B cell (primary cell): ENCODE results near the gene HOMER2. TPM values are rescaled to one million over a fixed set of nuclear protein-coding genes. Genes with fewer than 3 reads are reported as not detected.
"Not testable (repeated sequence)": the region's sequence is repeated elsewhere in the genome, so short reads cannot be mapped to it uniquely, and the experiment has no call there.

Experiments used
- ATAC-seq: fragments of 200-7000 bp; cut with Tn5 transposase; one replicate; pipeline ENCODE4 v1.10.0; 2021; ENCODE audit warnings: low read depth, mild to moderate bottlenecking, moderate number of reproducible peaks, moderate library complexity
- CTCF ChIA-PET: fragments of 350-600 bp; sonication (Branson Sonifier 250); formaldehyde crosslinking; loops from one replicate; lab custom pipeline; 2021; ENCODE audit warnings: antibody characterized with exemption, inconsistent platforms; lab: Charles Lee
- POLR2A ChIA-PET: fragments of 350-600 bp; sonication (Branson Sonifier 250); formaldehyde crosslinking; loops from one replicate; lab custom pipeline; 2021; ENCODE audit warnings: antibody characterized with exemption; lab: Charles Lee
- DNase-seq: peaks from one replicate; pipeline ENCODE4 v3.0.0; 2013
- H2AFZ ChIP-seq: 2 replicates; pipeline ENCODE4 v1.6.1; 2012; ENCODE audit warnings: mild to moderate bottlenecking, low read depth, low read length; ENCODE audit not compliant: insufficient read depth, poor library complexity, severe bottlenecking
- H3K27ac ChIP-seq, 2 donors: 1 replicate in 1 of 2; 2 replicates in 1 of 2; pipeline ENCODE4 v1.5.1; 2012 to 2013; ENCODE audit warnings: low read length in 2 of 2, mild to moderate bottlenecking in 2 of 2, moderate library complexity in 1 of 2
- H3K27me3 ChIP-seq, 4 experiments: fragments of 200-600 bp in 1 of 4; sonication (generic) in 1 of 4; replicated peaks in 1 of 4; 1 replicate in 2 of 4; 2 replicates in 2 of 4; pipeline versions ENCODE4 v1.6.1 to v1.7.0; 2013 to 2016; ENCODE audit warnings: low read length in 3 of 4, mild to moderate bottlenecking in 2 of 4, mixed read lengths in 1 of 4, moderate library complexity in 1 of 4; ENCODE audit not compliant: insufficient read depth in 4 of 4, control insufficient read depth in 3 of 4; ENCODE audit errors: control extremely low read depth in 1 of 4
- H3K36me3 ChIP-seq, 2 experiments: replicated peaks in 1 of 2; 1 replicate in 1 of 2; 2 replicates in 1 of 2; pipeline versions ENCODE4 v1.6.1 to v1.7.1; 2013; ENCODE audit warnings: low read length in 1 of 2; ENCODE audit not compliant: insufficient read depth in 2 of 2, control insufficient read depth in 1 of 2; ENCODE audit errors: control extremely low read depth in 1 of 2, extremely low read depth in 1 of 2
- H3K4me1 ChIP-seq, 2 donors: fragments of 200-600 bp in 1 of 2; sonication (generic) in 1 of 2; 1 replicate in 1 of 2; 2 replicates in 1 of 2; pipeline versions ENCODE4 v1.5.1 to v1.6.1; 2013 to 2017; ENCODE audit warnings: low read length in 2 of 2; ENCODE audit not compliant: control insufficient read depth in 2 of 2, insufficient read depth in 2 of 2
- H3K4me2 ChIP-seq: replicated peaks from 2 replicates; pipeline ENCODE3; 2012; ENCODE audit warnings: mild to moderate bottlenecking, low read depth, low read length; ENCODE audit not compliant: poor library complexity, severe bottlenecking
- H3K4me3 ChIP-seq, 5 experiments: fragments of 200-600 bp in 1 of 5; sonication (generic) in 1 of 5; 1 replicate in 3 of 5; 2 replicates in 2 of 5; pipeline versions ENCODE4 v1.5.1 to v1.7.0; 2011 to 2016; ENCODE audit warnings: low read length in 4 of 5, mild to moderate bottlenecking in 4 of 5, low read depth in 2 of 5, control low read depth in 1 of 5, moderate library complexity in 1 of 5; ENCODE audit not compliant: insufficient read depth in 1 of 5; ENCODE audit errors: control extremely low read depth in 1 of 5, extremely low read depth in 1 of 5
- H3K79me2 ChIP-seq: fragments of 200-600 bp; sonication (generic); one replicate; pipeline ENCODE4 v1.6.0; 2016; ENCODE audit warnings: low read length; ENCODE audit not compliant: control insufficient read depth, insufficient read depth
- H3K9ac ChIP-seq: fragments of 200-600 bp; sonication (generic); 2 replicates; pipeline ENCODE4 v1.6.1; 2017; ENCODE audit warnings: mild to moderate bottlenecking, low read length, moderate library complexity
- H3K9me3 ChIP-seq, 3 donors: one replicate each; pipeline versions ENCODE4 v1.6.1 to v1.7.1; 2013; ENCODE audit warnings: low read length in 2 of 3; ENCODE audit not compliant: control insufficient read depth in 2 of 3, insufficient read depth in 1 of 3; ENCODE audit errors: control extremely low read depth in 1 of 3
- H4K20me1 ChIP-seq: 2 replicates; pipeline ENCODE4 v1.6.0; 2012; ENCODE audit warnings: mild to moderate bottlenecking, low read length; ENCODE audit not compliant: insufficient read depth, control insufficient read depth, poor library complexity, severe bottlenecking
- H3K27ac Mint-ChIP-seq: one replicate; pipeline ENCODE4 v1.8.0; 2021; ENCODE audit warnings: mixed read lengths
- H3K27me3 Mint-ChIP-seq: one replicate; pipeline ENCODE4 v1.8.0; 2021; ENCODE audit warnings: mixed read lengths
- H3K4me1 Mint-ChIP-seq: one replicate; pipeline ENCODE4 v1.8.0; 2021; ENCODE audit warnings: mixed read lengths
- H3K4me3 Mint-ChIP-seq: one replicate; pipeline ENCODE4 v1.8.0; 2021; ENCODE audit warnings: mixed read lengths
- H3K9me3 Mint-ChIP-seq: one replicate; pipeline ENCODE4 v1.8.0; 2022; ENCODE audit warnings: mixed read lengths; ENCODE audit not compliant: insufficient read depth
- EZH2 ChIP-seq: IDR thresholded peaks from 2 replicates; pipeline ENCODE4 v1.6.1; 2012; ENCODE audit warnings: borderline replicate concordance, low read depth, mild to moderate bottlenecking, moderate library complexity, low read length; ENCODE audit not compliant: insufficient read depth, poor library complexity, severe bottlenecking
- WGBS: methylation state at CpG from one replicate; pipeline ENCODE4 v1.1.5; 2013; ENCODE audit warnings: missing lambda C conversion rate; ENCODE audit not compliant: insufficient coverage; 5-methylcytosine and 5-hydroxymethylcytosine counted together
- intact Hi-C: fragments of 100-400 bp; cut with micrococcal nuclease; formaldehyde crosslinking; loops from one replicate; pipeline ENCODE4 v1.10.0; 2022
- polyA plus RNA-seq: library from polyadenylated mRNA; depleted of rRNA; stranded (reverse); fragments of >200 nt; gene quantifications from 2 replicates; pipeline ENCODE4 v1.2.3, GENCODE V29; 2012
- total RNA-seq, 2 donors: library from RNA; stranded (reverse); fragments of 120-200 nt in 1 of 2; gene quantifications; 1 replicate in 1 of 2; 2 replicates in 1 of 2; pipeline versions ENCODE4 v1.2.3 to v1.2.4, GENCODE V29; 2013 to 2022
- TF ChIP-seq, protein P1 (sequence below): fragments of 200-600 bp; IDR thresholded peaks from one replicate; pipeline ENCODE4 v1.8.0; 2022; ENCODE audit warnings: antibody characterized with exemption, mild to moderate bottlenecking

HOMER2 gene
- total and polyA plus RNA-seq, 2 donors (not counting 1 experiment from before 2014, with no cell fraction given) = 5.7 to 19.5 TPM

DNA sequence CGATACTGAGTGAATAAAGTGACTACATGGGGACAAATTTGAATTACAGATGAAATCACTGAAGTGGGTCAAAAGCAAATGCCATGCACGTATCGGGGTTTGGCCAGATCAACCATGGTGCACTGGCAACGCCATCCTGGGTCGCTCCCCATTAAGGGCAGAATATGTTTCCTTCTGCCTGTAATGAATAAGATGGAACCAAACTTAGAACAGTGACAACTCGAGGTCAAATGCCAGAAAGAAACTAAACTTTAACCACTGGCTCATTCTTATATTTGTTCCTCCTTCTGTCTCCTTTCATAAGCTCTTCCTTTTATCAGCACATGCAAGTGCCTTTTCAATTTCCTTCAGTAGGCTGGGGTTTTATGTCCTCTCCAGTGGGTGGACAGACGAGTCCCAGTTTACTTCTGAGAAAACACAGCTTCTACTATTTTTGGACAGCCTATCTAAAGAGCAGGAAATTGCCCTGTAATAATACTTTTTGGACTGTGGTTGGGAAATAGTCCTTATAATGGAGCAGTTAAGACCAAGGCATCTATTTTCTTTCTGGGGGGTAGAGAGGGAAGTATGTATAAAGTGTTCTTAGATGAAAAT lies 81.7 kb downstream of the HOMER2 start:
- Histone ChIP-seq H4K20me1 (no peaks in the 10 kb centered on the region), H3K4me1 (peaks cover 15 to 18% of the 10 kb centered on the region in 2 donors), H3K9me3 (no peaks in the 10 kb centered on the region), H3K79me2 (no peaks in the 10 kb centered on the region), H2AFZ (peak overlapping the region; percentile 40), H3K4me3 (no peak overlapping the region), H3K4me2 (no peak overlapping the region), H3K36me3 (no peaks in the 10 kb centered on the region), H3K27me3 (no peaks in the 10 kb centered on the region), H3K9ac (no peak overlapping the region), H3K27ac (no peak overlapping the region)
- Mint-ChIP-seq H3K27me3 (no peaks in the 10 kb centered on the region), H3K9me3 (no peaks in the 10 kb centered on the region), H3K4me1 (peaks cover 20% of the 10 kb centered on the region), H3K27ac (no peak overlapping the region), H3K4me3 (no peak overlapping the region)
- ATAC-seq (no peak), DNase-seq (no peak)
- ChIA-PET CTCF (interaction anchor here (1.0 kb wide), 1 partner anchor 21 kb away, joined by 3 read pairs; no protein-coding TSS in a partner anchor), POLR2A (no interaction called here)
- no peak for TF ChIP-seq EZH2
- TF ChIP-seq, protein P1, sequence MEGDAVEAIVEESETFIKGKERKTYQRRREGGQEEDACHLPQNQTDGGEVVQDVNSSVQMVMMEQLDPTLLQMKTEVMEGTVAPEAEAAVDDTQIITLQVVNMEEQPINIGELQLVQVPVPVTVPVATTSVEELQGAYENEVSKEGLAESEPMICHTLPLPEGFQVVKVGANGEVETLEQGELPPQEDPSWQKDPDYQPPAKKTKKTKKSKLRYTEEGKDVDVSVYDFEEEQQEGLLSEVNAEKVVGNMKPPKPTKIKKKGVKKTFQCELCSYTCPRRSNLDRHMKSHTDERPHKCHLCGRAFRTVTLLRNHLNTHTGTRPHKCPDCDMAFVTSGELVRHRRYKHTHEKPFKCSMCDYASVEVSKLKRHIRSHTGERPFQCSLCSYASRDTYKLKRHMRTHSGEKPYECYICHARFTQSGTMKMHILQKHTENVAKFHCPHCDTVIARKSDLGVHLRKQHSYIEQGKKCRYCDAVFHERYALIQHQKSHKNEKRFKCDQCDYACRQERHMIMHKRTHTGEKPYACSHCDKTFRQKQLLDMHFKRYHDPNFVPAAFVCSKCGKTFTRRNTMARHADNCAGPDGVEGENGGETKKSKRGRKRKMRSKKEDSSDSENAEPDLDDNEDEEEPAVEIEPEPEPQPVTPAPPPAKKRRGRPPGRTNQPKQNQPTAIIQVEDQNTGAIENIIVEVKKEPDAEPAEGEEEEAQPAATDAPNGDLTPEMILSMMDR = no peak
- intact Hi-C loops = no loop called here
- WGBS = 42% methylated on average over 5 of the region's 7 CpGs

DNA sequence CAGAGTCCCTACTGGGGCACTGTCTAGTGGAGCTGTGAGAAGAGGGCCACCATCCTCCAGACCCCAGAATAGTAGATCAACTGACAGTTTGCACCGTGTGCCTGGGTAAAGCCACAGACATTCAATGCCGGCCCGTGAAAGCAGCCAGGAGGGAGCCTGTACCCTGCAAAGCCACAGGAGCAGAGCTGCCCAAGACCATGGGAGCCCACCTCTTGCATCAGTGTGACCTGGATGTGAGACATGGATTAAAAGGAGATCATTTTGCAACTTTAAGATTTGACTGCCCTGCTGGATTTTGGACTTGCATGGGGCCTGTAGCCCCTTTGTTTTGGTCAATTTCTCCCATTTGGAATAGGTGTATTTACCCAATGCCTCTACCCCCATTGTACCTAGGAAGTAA lies 86.5 kb downstream of the HOMER2 start:
- H3K27ac ChIP-seq, H3K4me3 Mint-ChIP-seq, intact Hi-C loops, H3K79me2 ChIP-seq, DNase-seq, H3K27ac Mint-ChIP-seq, H3K36me3 ChIP-seq, H3K4me2 ChIP-seq, H3K9me3 ChIP-seq, CTCF ChIA-PET, ATAC-seq, H4K20me1 ChIP-seq, H3K9ac ChIP-seq, POLR2A ChIA-PET, H3K27me3 ChIP-seq, H2AFZ ChIP-seq, H3K9me3 Mint-ChIP-seq, H3K27me3 Mint-ChIP-seq, H3K4me1 ChIP-seq, H3K4me3 ChIP-seq, H3K4me1 Mint-ChIP-seq: not testable (repeated sequence)
- 93% methylated on average over 3 of the region's 3 CpGs for WGBS

DNA sequence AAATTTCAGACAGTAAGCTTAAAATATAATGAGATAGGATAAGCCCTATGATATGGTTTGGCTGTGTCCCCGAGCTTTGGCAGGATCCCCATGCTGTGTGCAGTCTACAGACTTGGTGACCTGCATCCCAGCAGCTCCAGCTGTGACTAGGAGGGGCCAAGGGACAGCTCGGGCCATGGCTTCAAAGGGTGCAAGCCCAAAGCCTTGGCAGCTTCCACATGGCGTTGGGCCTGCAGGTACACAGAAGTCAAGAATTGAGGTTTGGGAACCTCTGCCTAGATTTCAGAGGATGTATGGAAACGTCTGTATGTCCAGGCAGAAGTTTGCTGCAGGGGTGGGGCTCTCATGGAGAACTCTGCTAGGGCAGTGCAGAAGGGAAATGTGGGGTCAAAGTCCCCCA lies 86.9 kb downstream of the HOMER2 start:
- H3K4me1 ChIP-seq, H3K4me1 Mint-ChIP-seq, H3K27me3 ChIP-seq, H3K4me2 ChIP-seq, H3K27me3 Mint-ChIP-seq, H4K20me1 ChIP-seq, DNase-seq, H3K9ac ChIP-seq, H3K4me3 ChIP-seq, H3K36me3 ChIP-seq, H3K27ac Mint-ChIP-seq, CTCF ChIA-PET, intact Hi-C loops, H2AFZ ChIP-seq, H3K9me3 Mint-ChIP-seq, H3K4me3 Mint-ChIP-seq, POLR2A ChIA-PET, H3K27ac ChIP-seq, H3K79me2 ChIP-seq, H3K9me3 ChIP-seq, ATAC-seq: not testable (repeated sequence)
- 80% methylated on average over 4 of the region's 4 CpGs for WGBS
